Immature natural killer cell (primary cell): ENCODE data around the gene CDH13. TPM values are rescaled to one million over a fixed set of nuclear protein-coding genes. Genes with fewer than 3 reads are reported as not detected.

Experiments used
- DNase-seq, 3 donors: peaks; one replicate each; pipeline ENCODE4 v3.0.0; 2022; ENCODE audit warnings: mixed read lengths in 1 of 3
- H3K27ac Mint-ChIP-seq, 6 donors: one replicate each; pipeline ENCODE4 v1.8.0; 2020; ENCODE audit warnings: mixed read lengths in 6 of 6, mild to moderate bottlenecking in 5 of 6, inconsistent platforms in 4 of 6, moderate library complexity in 3 of 6
- H3K27me3 Mint-ChIP-seq, 3 donors: one replicate each; pipeline ENCODE4 v1.8.0; 2020 to 2021; ENCODE audit warnings: low read depth in 3 of 3, mild to moderate bottlenecking in 3 of 3, mixed read lengths in 3 of 3, moderate library complexity in 3 of 3, inconsistent platforms in 1 of 3
- H3K36me3 Mint-ChIP-seq, 3 donors: one replicate each; pipeline ENCODE4 v1.8.0; 2020; ENCODE audit warnings: mixed read lengths in 3 of 3, inconsistent platforms in 2 of 3, mild to moderate bottlenecking in 2 of 3
- H3K4me1 Mint-ChIP-seq, 2 donors: one replicate each; pipeline ENCODE4 v1.8.0; 2020; ENCODE audit warnings: inconsistent platforms in 2 of 2, mild to moderate bottlenecking in 2 of 2, mixed read lengths in 2 of 2, moderate library complexity in 1 of 2
- H3K4me3 Mint-ChIP-seq, 5 donors: one replicate each; pipeline ENCODE4 v1.8.0; 2020; ENCODE audit warnings: mild to moderate bottlenecking in 5 of 5, mixed read lengths in 5 of 5, inconsistent platforms in 3 of 5, moderate library complexity in 3 of 5
- H3K9me3 Mint-ChIP-seq, 6 donors: one replicate each; pipeline ENCODE4 v1.8.0; 2020; ENCODE audit warnings: mild to moderate bottlenecking in 6 of 6, mixed read lengths in 6 of 6, inconsistent platforms in 4 of 6, moderate library complexity in 3 of 6
- polyA plus RNA-seq, 3 donors: library from polyadenylated mRNA; unstranded; fragments of 300-500 nt; fragmentation: Illumina TruSeq; gene quantifications; one replicate each; pipeline ENCODE4 v1.2.3, GENCODE V29; 2021

The CDH13 gene
- polyA plus RNA-seq, 3 donors from 2014 or later = not detected

DNA sequence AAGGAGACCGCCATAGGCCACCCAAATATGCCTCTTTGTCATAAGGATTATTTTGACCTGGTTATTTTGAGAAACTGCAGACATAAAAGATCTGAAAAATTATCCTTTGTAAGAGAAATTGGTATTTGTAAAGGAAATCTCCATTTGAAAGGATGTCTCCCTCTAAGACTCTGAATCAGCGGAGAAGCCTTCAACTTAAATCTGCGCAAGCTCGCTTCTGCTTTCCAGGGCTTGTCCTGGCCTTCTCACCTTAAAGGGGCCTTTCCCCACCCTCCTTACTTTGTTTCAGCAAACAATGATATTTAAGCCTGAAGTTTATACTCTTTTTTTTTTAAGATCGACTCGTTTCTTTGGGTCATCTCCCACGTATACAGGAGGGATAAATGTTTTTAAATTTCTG is 1215.5 kb downstream of the CDH13 start:
- peaks cover 0 to 22% (median 5%) of the 10 kb centered on the region in 3 donors for H3K27me3 Mint-ChIP-seq
- no peaks in the 10 kb centered on the region for H3K36me3 Mint-ChIP-seq
- H3K4me3 Mint-ChIP-seq = no peak overlapping the region
- H3K27ac Mint-ChIP-seq = no peak overlapping the region
- no peak for DNase-seq
- no peaks in the 10 kb centered on the region for H3K4me1 Mint-ChIP-seq
- peaks cover 0 to 3% (median 0%) of the 10 kb centered on the region in 6 donors for H3K9me3 Mint-ChIP-seq

GRCh38 chr16:83842756-83843507 is 1216.2 kb downstream of the CDH13 start:
- H3K27me3 Mint-ChIP-seq = peaks cover 0 to 20% (median 3%) of the 10 kb centered on the region in 3 donors
- H3K36me3 Mint-ChIP-seq = no peaks in the 10 kb centered on the region
- H3K4me1 Mint-ChIP-seq = no peaks in the 10 kb centered on the region
- peaks cover 0 to 3% (median 0%) of the 10 kb centered on the region in 6 donors for H3K9me3 Mint-ChIP-seq
- no peak for DNase-seq
- H3K4me3 Mint-ChIP-seq = no peak overlapping the region
- no peak overlapping the region for H3K27ac Mint-ChIP-seq

DNA sequence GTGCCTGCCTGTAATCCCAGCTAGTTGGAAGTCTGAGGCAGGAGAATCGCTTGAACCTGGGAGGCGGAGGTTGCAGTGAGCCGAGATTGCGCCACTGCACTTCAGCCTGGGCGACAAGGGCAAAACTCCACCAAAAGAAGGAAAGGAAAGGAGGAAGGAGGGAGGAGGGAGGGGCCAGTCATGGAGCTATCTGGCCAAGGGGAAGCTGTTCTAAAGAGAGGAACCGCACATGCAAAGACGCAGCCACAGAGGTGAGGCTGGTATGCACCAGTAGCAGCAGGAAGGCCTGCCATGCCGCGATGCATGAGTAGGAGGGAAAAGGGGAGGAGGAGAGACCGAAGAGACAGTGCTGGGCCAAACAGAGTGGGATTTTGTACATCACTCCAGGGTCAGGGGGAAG is 1216.9 kb downstream of the CDH13 start:
- Mint-ChIP-seq H3K27ac (no peak overlapping the region), H3K27me3 (peaks cover 0 to 17% (median 3%) of the 10 kb centered on the region in 3 donors), H3K9me3 (peaks cover 0 to 3% (median 0%) of the 10 kb centered on the region in 6 donors), H3K4me3 (no peak overlapping the region), H3K4me1 (no peaks in the 10 kb centered on the region), H3K36me3 (no peaks in the 10 kb centered on the region)
- DNase-seq = no peak

- H3K36me3 Mint-ChIP-seq = no peaks in the 10 kb centered on the region
- H3K4me1 Mint-ChIP-seq = no peaks in the 10 kb centered on the region
- H3K27me3 Mint-ChIP-seq = peaks cover 1 to 9% (median 3%) of the 10 kb centered on the region in 3 donors
- no peak for DNase-seq
- no peak overlapping the region for H3K27ac Mint-ChIP-seq
- peaks cover 0 to 1% (median 0%) of the 10 kb centered on the region in 6 donors for H3K9me3 Mint-ChIP-seq
- H3K4me3 Mint-ChIP-seq = no peak overlapping the region
Measured at GRCh38 chr16:83845263-83845662, 1218.5 kb downstream of the CDH13 start.

- Mint-ChIP-seq H3K4me1 (no peaks in the 10 kb centered on the region), H3K36me3 (no peaks in the 10 kb centered on the region), H3K9me3 (peaks cover 0 to 1% (median 0%) of the 10 kb centered on the region in 6 donors), H3K27ac (no peak overlapping the region), H3K27me3 (peaks cover 2 to 3% (median 3%) of the 10 kb centered on the region in 3 donors), H3K4me3 (no peak overlapping the region)
- no peak for DNase-seq
Measured at GRCh38 chr16:83847371-83848225, 1220.8 kb downstream of the CDH13 start.

DNA sequence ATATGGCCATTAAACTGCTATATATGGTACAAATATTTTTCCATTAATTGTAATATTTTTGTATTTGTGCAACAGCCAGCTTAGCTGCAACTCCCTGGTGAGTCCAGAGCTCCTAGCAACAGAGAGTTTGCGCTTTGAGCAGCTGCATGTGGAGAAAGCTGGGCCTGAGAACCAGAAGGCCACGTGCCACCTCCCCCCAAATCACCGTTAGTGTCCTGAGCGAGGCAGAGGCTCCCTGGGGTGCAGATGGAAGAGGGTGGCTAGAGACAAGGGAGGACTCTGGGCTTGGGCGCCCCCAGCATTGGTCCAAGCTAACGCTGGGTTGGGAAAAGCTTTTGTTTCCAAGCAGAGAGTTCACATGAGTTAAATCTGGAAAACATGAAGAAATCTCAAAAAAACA is 1222.7 kb downstream of the CDH13 start:
- Mint-ChIP-seq H3K36me3 (no peaks in the 10 kb centered on the region), H3K4me1 (no peaks in the 10 kb centered on the region), H3K9me3 (no peaks in the 10 kb centered on the region), H3K27me3 (peaks cover 3 to 7% (median 3%) of the 10 kb centered on the region in 3 donors), H3K27ac (no peak overlapping the region), H3K4me3 (no peak overlapping the region)
- DNase-seq = no peak
